Prostate gland (tissue), 2 donors: Measurements from ENCODE around the gene TLX2. TPM values are rescaled to one million over a fixed set of nuclear protein-coding genes. Genes with fewer than 3 reads are reported as not detected.
"Not testable (repeated sequence)": the region's sequence is repeated elsewhere in the genome, so short reads cannot be mapped to it uniquely, and the experiment has no call there.

Experiments used
- DNase-seq: peaks from one replicate; pipeline ENCODE4 v3.0.0-alpha.2; 2019; ENCODE audit warnings: low spot score
- H3K27ac ChIP-seq, 2 donors: fragments of 200-600 bp; sonication (generic); 2 replicates each; pipeline ENCODE4 v1.5.1; 2017 to 2019
- H3K27me3 ChIP-seq: fragments of 200-600 bp; sonication (generic); replicated peaks from 2 replicates; pipeline ENCODE4 v1.5.1; 2019; ENCODE audit not compliant: insufficient read depth
- H3K36me3 ChIP-seq, 2 donors: fragments of 200-600 bp; sonication (generic); 1 replicate in 1 of 2; 2 replicates in 1 of 2; pipeline versions ENCODE4 v1.5.1 to v1.8.1; 2017 to 2019
- H3K4me1 ChIP-seq: fragments of 200-600 bp; sonication (generic); replicated peaks from 2 replicates; pipeline ENCODE4 v1.5.1; 2019
- H3K4me3 ChIP-seq, 2 donors: fragments of 200-600 bp; sonication (generic); 2 replicates each; pipeline ENCODE4 v1.5.1; 2017 to 2019
- H3K9me3 ChIP-seq: fragments of 200-600 bp; sonication (generic); 2 replicates; pipeline ENCODE4 v1.5.1; 2017
- POLR2A ChIP-seq: fragments of 450-650 bp; IDR thresholded peaks from one replicate; pipeline ENCODE4 v1.6.1; 2016; ENCODE audit warnings: antibody characterized with exemption, mild to moderate bottlenecking
- POLR2AphosphoS5 ChIP-seq: sonication (generic); formaldehyde crosslinking; IDR thresholded peaks from one replicate; pipeline ENCODE4 v1.6.1; 2017; ENCODE audit warnings: antibody characterized with exemption
- WGBS: methylation state at CpG from one replicate; pipeline ENCODE4 v1.1.5; 2018; 5-methylcytosine and 5-hydroxymethylcytosine counted together
- intact Hi-C: fragments of 100-400 bp; cut with DNase I; formaldehyde crosslinking; loops from one replicate; pipeline ENCODE4 v1.14.2; 2022
- total RNA-seq, 2 donors: library from RNA; depleted of rRNA; stranded (reverse); fragments of >200 nt; gene quantifications; one replicate each; pipeline ENCODE4 v1.1.0, GENCODE V29; 2016
- TF ChIP-seq, protein P1 (sequence below), 4 experiments: fragments of 200-600 bp in 2 of 4; fragments of 450-650 bp in 2 of 4; sonication (generic) in 2 of 4; IDR thresholded peaks; 1 replicate in 3 of 4; 2 replicates in 1 of 4; pipeline ENCODE4 v1.5.1; 2016 to 2019; ENCODE audit warnings: antibody characterized with exemption in 4 of 4, mild to moderate bottlenecking in 2 of 4, moderate library complexity in 2 of 4

The TLX2 gene
- total RNA-seq, 2 donors from 2014 or later, result 0.97 TPM; not detected in 1

DNA sequence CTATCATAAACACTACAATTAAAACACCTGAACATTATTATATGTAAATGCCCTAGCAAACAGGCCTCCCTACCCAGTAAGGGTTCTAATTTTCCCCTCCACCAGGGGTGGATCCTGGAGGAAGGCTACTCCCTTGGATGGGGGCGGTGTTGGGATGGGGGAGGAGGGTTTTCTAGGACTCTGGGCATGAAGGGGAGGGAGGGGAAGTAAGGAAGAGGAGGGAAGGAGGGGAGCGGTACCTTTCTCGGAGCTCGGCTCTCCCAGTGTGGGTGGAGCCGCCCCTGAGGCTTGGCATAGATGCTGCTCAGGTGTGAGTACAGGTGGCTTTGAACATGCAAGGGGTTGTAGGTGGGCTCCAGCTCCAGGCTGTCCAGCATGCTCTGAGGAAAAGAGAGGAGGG is 45.7 kb downstream of the TLX2 start:
- WGBS, result 29% methylated on average over 5 of the region's 5 CpGs
- Histone ChIP-seq H3K36me3 (no peaks in the 10 kb centered on the region), H3K27ac (no peak overlapping the region), H3K27me3 (no peaks in the 10 kb centered on the region), H3K4me3 (no peak overlapping the region), H3K9me3 (no peaks in the 10 kb centered on the region), H3K4me1 (no peaks in the 10 kb centered on the region)
- intact Hi-C loops, result no loop called here
- TF ChIP-seq POLR2A (no peak), POLR2AphosphoS5 (no peak)
- TF ChIP-seq, protein P1, sequence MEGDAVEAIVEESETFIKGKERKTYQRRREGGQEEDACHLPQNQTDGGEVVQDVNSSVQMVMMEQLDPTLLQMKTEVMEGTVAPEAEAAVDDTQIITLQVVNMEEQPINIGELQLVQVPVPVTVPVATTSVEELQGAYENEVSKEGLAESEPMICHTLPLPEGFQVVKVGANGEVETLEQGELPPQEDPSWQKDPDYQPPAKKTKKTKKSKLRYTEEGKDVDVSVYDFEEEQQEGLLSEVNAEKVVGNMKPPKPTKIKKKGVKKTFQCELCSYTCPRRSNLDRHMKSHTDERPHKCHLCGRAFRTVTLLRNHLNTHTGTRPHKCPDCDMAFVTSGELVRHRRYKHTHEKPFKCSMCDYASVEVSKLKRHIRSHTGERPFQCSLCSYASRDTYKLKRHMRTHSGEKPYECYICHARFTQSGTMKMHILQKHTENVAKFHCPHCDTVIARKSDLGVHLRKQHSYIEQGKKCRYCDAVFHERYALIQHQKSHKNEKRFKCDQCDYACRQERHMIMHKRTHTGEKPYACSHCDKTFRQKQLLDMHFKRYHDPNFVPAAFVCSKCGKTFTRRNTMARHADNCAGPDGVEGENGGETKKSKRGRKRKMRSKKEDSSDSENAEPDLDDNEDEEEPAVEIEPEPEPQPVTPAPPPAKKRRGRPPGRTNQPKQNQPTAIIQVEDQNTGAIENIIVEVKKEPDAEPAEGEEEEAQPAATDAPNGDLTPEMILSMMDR (IDR thresholded peaks at IDR 0.05), result no peak
- DNase-seq, result no peak

DNA sequence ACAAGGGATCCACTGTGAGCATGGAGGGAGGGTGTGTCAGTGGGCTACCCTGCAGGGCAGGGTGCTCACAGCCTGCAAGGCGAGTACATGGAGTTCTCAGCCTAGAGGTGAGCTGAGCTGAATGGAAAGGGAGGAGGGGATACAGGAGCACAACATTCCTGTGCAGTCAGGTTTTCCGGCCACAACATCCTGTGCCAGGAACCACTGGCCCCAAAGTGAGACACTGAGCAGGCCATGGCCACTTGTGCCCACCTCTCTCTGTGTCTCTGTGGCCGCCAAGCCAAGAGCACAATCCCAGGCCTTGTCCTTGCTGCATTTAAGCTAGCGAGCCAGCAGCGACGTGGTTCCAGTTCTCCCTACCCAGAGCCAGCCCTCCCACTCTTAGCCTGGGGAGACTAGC is 46.3 kb downstream of the TLX2 start:
- intact Hi-C loops, result no loop called here
- no peaks in the 10 kb centered on the region for H3K9me3 ChIP-seq
- TF ChIP-seq POLR2AphosphoS5, result no peak
- TF ChIP-seq, protein P1 (IDR thresholded peaks at IDR 0.05), result no peak
- no peak for TF ChIP-seq POLR2A
- DNase-seq, result no peak
- 75% methylated on average over 6 of the region's 6 CpGs for WGBS
- no peak overlapping the region for H3K27ac ChIP-seq
- H3K4me3 ChIP-seq, result no peak overlapping the region
- no peaks in the 10 kb centered on the region for H3K36me3 ChIP-seq
- no peaks in the 10 kb centered on the region for H3K4me1 ChIP-seq
- H3K27me3 ChIP-seq, result no peaks in the 10 kb centered on the region

DNA sequence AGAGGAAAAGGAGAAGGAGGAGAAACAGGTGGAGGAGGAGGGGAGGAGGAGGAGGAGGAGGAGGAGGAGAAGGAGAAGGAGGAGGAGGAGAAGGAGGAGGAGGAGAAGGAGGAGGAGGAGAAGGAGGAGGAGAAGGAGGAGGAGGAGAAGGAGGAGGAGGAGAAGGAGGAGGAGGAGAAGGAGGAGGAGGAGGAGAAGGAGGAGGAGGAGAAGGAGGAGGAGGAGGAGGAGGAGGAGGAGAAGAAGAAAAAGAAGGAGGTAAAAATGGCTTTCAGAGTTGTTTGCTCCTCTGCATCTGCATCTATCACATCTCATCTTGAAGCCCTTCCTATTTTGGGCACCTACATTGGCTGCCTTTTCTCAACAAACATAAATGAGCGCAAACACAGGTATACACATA is 46.8 kb downstream of the TLX2 start:
- H3K27ac ChIP-seq, DNase-seq, H3K9me3 ChIP-seq, H3K36me3 ChIP-seq, H3K4me3 ChIP-seq, H3K27me3 ChIP-seq, intact Hi-C loops, H3K4me1 ChIP-seq: not testable (repeated sequence)
- 93% methylated on average over 1 of the region's 1 CpG for WGBS

DNA sequence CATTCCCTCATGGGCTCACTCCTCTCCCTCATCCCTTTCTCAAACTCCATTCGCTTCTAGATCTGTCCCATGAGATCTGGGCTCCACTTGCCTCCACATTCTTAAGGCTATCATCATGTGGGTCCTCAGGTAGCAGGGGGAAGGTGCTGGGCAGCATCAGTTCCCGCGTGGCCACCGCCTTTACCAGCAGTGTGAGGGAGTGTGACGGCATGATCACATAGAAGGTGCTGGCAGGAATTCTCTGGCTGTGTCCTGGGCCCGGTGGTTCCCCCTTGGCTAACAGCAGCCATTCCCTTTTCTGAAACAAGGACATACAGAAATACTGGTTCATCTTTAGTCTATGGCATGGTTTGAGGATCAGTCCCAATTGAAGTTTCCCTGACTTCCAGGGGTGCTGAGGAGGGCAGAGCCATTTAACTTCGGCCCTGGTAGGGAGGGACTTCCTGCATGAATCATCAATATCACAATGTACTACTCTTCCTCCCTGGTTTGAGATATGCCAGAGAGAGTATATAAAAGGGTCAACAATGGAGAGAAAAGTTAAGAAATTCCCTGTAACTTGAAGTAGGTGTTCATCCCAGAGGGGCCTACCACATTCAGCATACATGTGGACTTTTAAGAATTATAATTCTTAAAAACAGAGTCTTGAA is 48.0 kb downstream of the TLX2 start:
- TF ChIP-seq, protein P1 (IDR thresholded peaks at IDR 0.05), result no peak
- TF ChIP-seq POLR2AphosphoS5 (no peak), POLR2A (no peak)
- Histone ChIP-seq H3K27ac (no peak overlapping the region), H3K4me1 (no peaks in the 10 kb centered on the region), H3K36me3 (no peaks in the 10 kb centered on the region), H3K4me3 (no peak overlapping the region), H3K27me3 (no peaks in the 10 kb centered on the region), H3K9me3 (no peaks in the 10 kb centered on the region)
- intact Hi-C loops, result no loop called here
- 88% methylated on average over 7 of the region's 7 CpGs for WGBS
- DNase-seq, result no peak

DNA sequence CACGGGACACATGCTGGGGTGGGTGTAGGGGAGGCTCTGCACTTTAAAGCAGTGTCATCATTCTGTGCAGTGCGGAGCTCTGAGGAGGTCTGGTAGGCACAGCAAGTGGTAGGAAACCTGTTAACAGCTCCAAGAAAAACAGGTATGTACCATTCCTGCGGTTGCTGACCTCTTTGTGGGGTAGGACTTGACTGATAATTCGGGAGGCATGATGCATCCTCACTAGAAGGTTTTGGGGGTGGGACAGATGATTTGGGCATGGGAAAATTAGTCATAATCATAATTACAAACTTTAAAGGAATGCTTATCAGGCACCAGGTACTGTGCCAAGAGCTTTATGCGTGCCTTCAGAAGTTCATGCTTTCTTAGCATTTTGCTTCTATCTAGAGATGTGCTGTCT is 50.0 kb downstream of the TLX2 start:
- 74% methylated on average over 5 of the region's 5 CpGs for WGBS
- no peak for DNase-seq
- intact Hi-C loops, result no loop called here

More for the DNA sequence above, 50.0 kb downstream of the TLX2 start:
- Histone ChIP-seq H3K4me1 (no peaks in the 10 kb centered on the region), H3K9me3 (no peaks in the 10 kb centered on the region), H3K4me3 (no peak overlapping the region), H3K27ac (no peak overlapping the region), H3K36me3 (no peaks in the 10 kb centered on the region), H3K27me3 (no peaks in the 10 kb centered on the region)
- TF ChIP-seq, protein P1 (IDR thresholded peaks at IDR 0.05), result no peak
- TF ChIP-seq POLR2A (no peak), POLR2AphosphoS5 (no peak)
